Osteoblast (primary cell): ENCODE measurements around the gene ZC3HAV1L. TPM values are rescaled to one million over a fixed set of nuclear protein-coding genes. Genes with fewer than 3 reads are reported as not detected.

Experiments used
- DNase-seq: peaks from one replicate; pipeline ENCODE4 v3.0.0; 2011; ENCODE audit warnings: low spot score, mixed read lengths; ENCODE audit not compliant: insufficient read length; ENCODE audit errors: missing footprints
- H2AFZ ChIP-seq: 2 replicates; pipeline ENCODE4 v1.6.0; 2011; ENCODE audit warnings: mild to moderate bottlenecking, low read length
- H3K27ac ChIP-seq: 2 replicates; pipeline ENCODE4 v1.5.1; 2011; ENCODE audit warnings: mild to moderate bottlenecking, low read depth, low read length, moderate library complexity
- H3K27me3 ChIP-seq: 2 replicates; pipeline ENCODE4 v1.6.0; 2012; ENCODE audit warnings: mild to moderate bottlenecking, control low read depth, inconsistent platforms, low read length, moderate library complexity; ENCODE audit not compliant: insufficient read depth
- H3K36me3 ChIP-seq: 2 replicates; pipeline ENCODE4 v1.5.1; 2011; ENCODE audit warnings: mild to moderate bottlenecking, low read length, control low read depth, moderate library complexity; ENCODE audit not compliant: insufficient read depth
- H3K4me1 ChIP-seq: 2 replicates; pipeline ENCODE4 v1.5.1; 2011; ENCODE audit warnings: mild to moderate bottlenecking, low read length, control low read depth, moderate library complexity; ENCODE audit not compliant: insufficient read depth
- H3K4me2 ChIP-seq: 2 replicates; pipeline ENCODE4 v1.6.0; 2011; ENCODE audit warnings: mild to moderate bottlenecking, low read length; ENCODE audit not compliant: insufficient read depth
- H3K4me3 ChIP-seq: fragments of 200-600 bp; sonication (generic); 3 replicates; pipeline ENCODE4 v1.5.1; 2012; ENCODE audit warnings: mild to moderate bottlenecking, low read length, inconsistent platforms; ENCODE audit not compliant: insufficient read depth
- H3K79me2 ChIP-seq: 2 replicates; pipeline ENCODE4 v1.6.0; 2012; ENCODE audit warnings: mild to moderate bottlenecking, low read length, control low read depth, inconsistent platforms; ENCODE audit not compliant: insufficient read depth
- H3K9me3 ChIP-seq: 2 replicates; pipeline ENCODE4 v1.5.1; 2011; ENCODE audit warnings: low read depth, low read length, control low read depth
- H4K20me1 ChIP-seq: 2 replicates; pipeline ENCODE4 v1.6.0; 2012; ENCODE audit warnings: mild to moderate bottlenecking, low read length, control low read depth; ENCODE audit not compliant: insufficient read depth
- total RNA-seq: library from RNA; depleted of rRNA; stranded (reverse); fragments of >200 nt; gene quantifications from 2 replicates; pipeline ENCODE4 v1.2.3, GENCODE V29; 2012
- TF ChIP-seq, protein P1 (sequence below): IDR thresholded peaks from 2 replicates; pipeline ENCODE4 v1.5.1; 2011; ENCODE audit warnings: mild to moderate bottlenecking, low read depth, low read length, moderate library complexity; ENCODE audit errors: extremely low read depth

The ZC3HAV1L gene
- total RNA-seq, 1 donor: 17.4 TPM

GRCh38 chr7:139068544-139069399 lies 32.9 kb upstream of the ZC3HAV1L start:
- H3K4me1 ChIP-seq: no peaks in the 10 kb centered on the region
- no peak for DNase-seq
- no peak overlapping the region for H3K27ac ChIP-seq
- peaks cover under 1% of the 10 kb centered on the region for H3K79me2 ChIP-seq
- H3K27me3 ChIP-seq: no peaks in the 10 kb centered on the region
- H3K9me3 ChIP-seq: no peaks in the 10 kb centered on the region
- H3K4me2 ChIP-seq: no peak overlapping the region
- H3K36me3 ChIP-seq: peaks cover 64% of the 10 kb centered on the region
- no peaks in the 10 kb centered on the region for H4K20me1 ChIP-seq
- no peak overlapping the region for H3K4me3 ChIP-seq
- TF ChIP-seq, protein P1, sequence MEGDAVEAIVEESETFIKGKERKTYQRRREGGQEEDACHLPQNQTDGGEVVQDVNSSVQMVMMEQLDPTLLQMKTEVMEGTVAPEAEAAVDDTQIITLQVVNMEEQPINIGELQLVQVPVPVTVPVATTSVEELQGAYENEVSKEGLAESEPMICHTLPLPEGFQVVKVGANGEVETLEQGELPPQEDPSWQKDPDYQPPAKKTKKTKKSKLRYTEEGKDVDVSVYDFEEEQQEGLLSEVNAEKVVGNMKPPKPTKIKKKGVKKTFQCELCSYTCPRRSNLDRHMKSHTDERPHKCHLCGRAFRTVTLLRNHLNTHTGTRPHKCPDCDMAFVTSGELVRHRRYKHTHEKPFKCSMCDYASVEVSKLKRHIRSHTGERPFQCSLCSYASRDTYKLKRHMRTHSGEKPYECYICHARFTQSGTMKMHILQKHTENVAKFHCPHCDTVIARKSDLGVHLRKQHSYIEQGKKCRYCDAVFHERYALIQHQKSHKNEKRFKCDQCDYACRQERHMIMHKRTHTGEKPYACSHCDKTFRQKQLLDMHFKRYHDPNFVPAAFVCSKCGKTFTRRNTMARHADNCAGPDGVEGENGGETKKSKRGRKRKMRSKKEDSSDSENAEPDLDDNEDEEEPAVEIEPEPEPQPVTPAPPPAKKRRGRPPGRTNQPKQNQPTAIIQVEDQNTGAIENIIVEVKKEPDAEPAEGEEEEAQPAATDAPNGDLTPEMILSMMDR: no peak
- H2AFZ ChIP-seq: no peak overlapping the region

DNA sequence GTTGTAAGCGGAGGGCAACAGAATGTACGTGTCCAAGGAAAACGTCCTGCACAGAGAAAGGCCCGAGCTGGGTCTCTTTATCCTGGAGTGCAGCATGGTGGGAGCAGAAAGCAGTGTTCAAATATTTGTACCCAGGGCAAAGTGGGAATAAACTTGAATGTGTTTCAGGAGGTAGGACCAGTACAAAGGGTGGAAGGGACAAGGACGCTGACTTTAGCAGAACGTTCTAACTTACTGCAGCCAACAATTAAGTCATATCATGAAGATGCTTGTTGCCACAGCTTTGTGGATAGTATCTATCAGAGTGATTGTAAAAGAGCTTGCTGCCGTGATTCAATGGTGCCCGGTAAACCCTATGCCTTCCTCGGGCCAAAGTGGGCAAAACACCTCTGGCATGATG lies 30.5 kb upstream of the ZC3HAV1L start:
- Histone ChIP-seq H3K27ac (no peak overlapping the region), H3K79me2 (no peaks in the 10 kb centered on the region), H2AFZ (no peak overlapping the region), H4K20me1 (no peaks in the 10 kb centered on the region), H3K4me1 (peaks cover 6% of the 10 kb centered on the region), H3K4me3 (no peak overlapping the region), H3K4me2 (no peak overlapping the region), H3K9me3 (no peaks in the 10 kb centered on the region), H3K27me3 (no peaks in the 10 kb centered on the region), H3K36me3 (peaks cover 50% of the 10 kb centered on the region)
- no peak for DNase-seq
- TF ChIP-seq, protein P1: no peak

DNA sequence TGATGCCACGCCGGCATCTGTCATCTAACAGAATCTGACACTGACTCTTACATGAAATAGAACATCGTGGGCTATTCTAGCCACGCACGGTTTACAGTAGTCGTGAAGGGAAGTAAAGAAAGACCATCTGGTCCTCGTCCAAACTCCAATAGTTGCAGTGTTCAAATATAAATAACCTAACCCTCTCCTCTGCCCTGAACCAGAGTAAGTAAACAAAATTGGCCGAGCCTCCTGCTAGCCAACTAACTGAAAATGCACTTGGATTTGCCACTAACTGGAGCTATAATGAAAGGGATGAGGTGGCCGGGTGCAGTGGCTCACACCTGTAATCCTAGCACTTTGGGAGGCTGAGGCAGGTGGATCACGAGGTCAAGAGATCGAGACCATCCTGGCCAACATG lies 29.5 kb upstream of the ZC3HAV1L start:
- H3K4me1 ChIP-seq: peaks cover 9% of the 10 kb centered on the region
- H3K4me2 ChIP-seq: no peak overlapping the region
- H3K36me3 ChIP-seq: peaks cover 56% of the 10 kb centered on the region
- no peak overlapping the region for H3K27ac ChIP-seq
- no peaks in the 10 kb centered on the region for H3K79me2 ChIP-seq
- no peak overlapping the region for H3K4me3 ChIP-seq
- no peaks in the 10 kb centered on the region for H3K27me3 ChIP-seq
- DNase-seq: no peak
- H3K9me3 ChIP-seq: no peaks in the 10 kb centered on the region
- no peaks in the 10 kb centered on the region for H4K20me1 ChIP-seq
- H2AFZ ChIP-seq: no peak overlapping the region
- TF ChIP-seq, protein P1: no peak

DNA sequence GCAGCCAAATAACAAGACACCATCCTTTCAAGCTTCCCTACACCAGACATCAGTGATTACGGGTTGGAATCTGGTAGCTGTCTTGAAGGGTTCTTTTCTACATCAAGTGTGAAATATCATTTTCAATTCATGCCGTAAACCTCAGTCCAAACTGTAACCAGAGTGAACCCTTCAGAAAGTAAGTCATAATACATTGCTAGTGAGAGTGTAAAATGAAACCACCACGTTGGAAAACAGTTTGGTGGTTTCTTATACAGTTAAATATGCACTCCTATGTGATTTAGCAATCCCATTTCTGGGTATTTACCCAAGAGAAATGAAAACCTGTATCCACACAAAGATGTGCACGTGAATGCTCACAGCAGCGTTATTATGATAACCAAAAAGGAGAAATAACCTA lies 25.6 kb upstream of the ZC3HAV1L start:
- Histone ChIP-seq H2AFZ (peak overlapping the region; percentile 9), H3K27ac (no peak overlapping the region), H3K79me2 (no peaks in the 10 kb centered on the region), H3K27me3 (no peaks in the 10 kb centered on the region), H3K9me3 (no peaks in the 10 kb centered on the region), H4K20me1 (no peaks in the 10 kb centered on the region), H3K4me2 (peak overlapping the region; percentile 26), H3K4me3 (no peak overlapping the region), H3K4me1 (peaks cover 9% of the 10 kb centered on the region), H3K36me3 (peaks cover 34% of the 10 kb centered on the region)
- no peak for DNase-seq
- TF ChIP-seq, protein P1: no peak
